Measurements from ENCODE around the gene ATP2B3.

Gene ATP2B3

GRCh38 chrX:153580700-153581386, 63.4 kb downstream of the ATP2B3 start:
- Histone ChIP-seq H3K4me1 (ENCODE audit: low read length) (no peaks in the 10 kb centered on the region), H3K4me3 (ENCODE audit: low read length) (no peak overlapping the region), H3K36me3 (replicated peaks; ENCODE audit: insufficient read depth, low read length) (no peaks in the 10 kb centered on the region), H3K9ac (ENCODE audit: low read length) (no peak overlapping the region), H3K27me3 (replicated peaks; ENCODE audit: insufficient read depth, low read length) (peaks cover 14% of the 10 kb centered on the region), H4K20me1 (ENCODE audit: insufficient read depth, low read length) (no peaks in the 10 kb centered on the region), H3K9me2 (replicated peaks; ENCODE audit: insufficient read depth, low read length) (no peaks in the 10 kb centered on the region), H2AFZ (ENCODE audit: low read length) (no peak overlapping the region), H3F3A (ENCODE audit: insufficient read depth, low read length) (no peaks in the 10 kb centered on the region), H3K27ac (ENCODE audit: low read length) (no peak overlapping the region), H3K79me2 (ENCODE audit: low read length) (no peaks in the 10 kb centered on the region), H3K4me2 (ENCODE audit: low read depth, low read length) (no peak overlapping the region), H3K9me3 (replicated peaks; ENCODE audit: insufficient read depth, low read length) (no peaks in the 10 kb centered on the region)
- DNase-seq: no peak
- no peak for TF ChIP-seq EZH2phosphoT487 (IDR thresholded peaks at IDR 0.05; ENCODE audit: low read length)
- TF ChIP-seq CTCF (IDR thresholded peaks at IDR 0.05; ENCODE audit: low read length): 0 out of 2 replicates have a peak, but pooled peaks have one; percentile 7

GRCh38 chrX:153582896-153583295, 65.5 kb downstream of the ATP2B3 start:
- H3K36me3 ChIP-seq (replicated peaks; ENCODE audit: insufficient read depth, low read length): no peaks in the 10 kb centered on the region
- no peaks in the 10 kb centered on the region for H4K20me1 ChIP-seq (ENCODE audit: insufficient read depth, low read length)
- H3K27ac ChIP-seq (ENCODE audit: low read length): no peak overlapping the region
- H3F3A ChIP-seq (ENCODE audit: insufficient read depth, low read length): no peaks in the 10 kb centered on the region
- no peak overlapping the region for H3K4me3 ChIP-seq (ENCODE audit: low read length)
- H3K4me1 ChIP-seq (ENCODE audit: low read length): no peaks in the 10 kb centered on the region
- no peaks in the 10 kb centered on the region for H3K79me2 ChIP-seq (ENCODE audit: low read length)
- no peaks in the 10 kb centered on the region for H3K9me3 ChIP-seq (replicated peaks; ENCODE audit: insufficient read depth, low read length)
- no peak overlapping the region for H3K4me2 ChIP-seq (ENCODE audit: low read depth, low read length)
- TF ChIP-seq CTCF (IDR thresholded peaks at IDR 0.05; ENCODE audit: low read length) (no peak), EZH2phosphoT487 (IDR thresholded peaks at IDR 0.05; ENCODE audit: low read length) (no peak), EZH2 (optimal IDR thresholded peaks at IDR 0.05; ENCODE audit: low read depth, low read length) (no peak)
- H3K9me2 ChIP-seq (replicated peaks; ENCODE audit: insufficient read depth, low read length): no peaks in the 10 kb centered on the region
- peak; percentile 28 for DNase-seq
- H3K27me3 ChIP-seq (replicated peaks; ENCODE audit: insufficient read depth, low read length): peaks cover 8% of the 10 kb centered on the region
- no peak overlapping the region for H3K9ac ChIP-seq (ENCODE audit: low read length)
- no peak overlapping the region for H2AFZ ChIP-seq (ENCODE audit: low read length)

- Histone ChIP-seq H3K36me3 (replicated peaks; ENCODE audit: insufficient read depth, low read length) (no peaks in the 10 kb centered on the region), H3K27ac (ENCODE audit: low read length) (no peak overlapping the region), H3K79me2 (ENCODE audit: low read length) (no peaks in the 10 kb centered on the region), H3F3A (ENCODE audit: insufficient read depth, low read length) (no peaks in the 10 kb centered on the region), H3K4me1 (ENCODE audit: low read length) (no peaks in the 10 kb centered on the region), H3K4me2 (ENCODE audit: low read depth, low read length) (no peak overlapping the region), H3K9me2 (replicated peaks; ENCODE audit: insufficient read depth, low read length) (no peaks in the 10 kb centered on the region), H3K4me3 (ENCODE audit: low read length) (no peak overlapping the region), H3K27me3 (replicated peaks; ENCODE audit: insufficient read depth, low read length) (peaks cover 8% of the 10 kb centered on the region), H4K20me1 (ENCODE audit: insufficient read depth, low read length) (no peaks in the 10 kb centered on the region), H2AFZ (ENCODE audit: low read length) (no peak overlapping the region), H3K9ac (ENCODE audit: low read length) (no peak overlapping the region), H3K9me3 (replicated peaks; ENCODE audit: insufficient read depth, low read length) (no peaks in the 10 kb centered on the region)
- TF ChIP-seq CTCF (IDR thresholded peaks at IDR 0.05; ENCODE audit: low read length) (no peak), EZH2 (optimal IDR thresholded peaks at IDR 0.05; ENCODE audit: low read depth, low read length) (no peak), EZH2phosphoT487 (IDR thresholded peaks at IDR 0.05; ENCODE audit: low read length) (no peak)
- DNase-seq: no peak
These were observed 66.0 kb downstream of the ATP2B3 start for GRCh38 chrX:153583433-153583832.
